HEK293 (cell line): ENCODE results near the gene AFG3L2.

ENCODE experiments used
- CTCF ChIA-PET: fragments of 350-600 bp; formaldehyde crosslinking; extraction: SDS; loops from one replicate; lab custom pipeline; 2021; ENCODE audit warnings: antibody characterized with exemption; lab: Yijun Ruan, JAX
- POLR2A ChIA-PET: fragments of 300-600 bp; formaldehyde crosslinking; extraction: SDS; loops from one replicate; lab custom pipeline; 2020; ENCODE audit warnings: antibody characterized with exemption, inconsistent platforms; lab: Yijun Ruan, JAX
- H3K27ac ChIP-seq: fragments of 200-500 bp; sonication (Bioruptor generic); 2 replicates; pipeline ENCODE4 v1.5.1; 2014; ENCODE audit warnings: low read depth, low read length, control low read depth, inconsistent platforms; ENCODE audit errors: extremely low read depth
- H3K36me3 ChIP-seq, 2 experiments: fragments of 200-500 bp in 1 of 2; sonication (Bioruptor generic) in 1 of 2; 1 replicate in 1 of 2; 2 replicates in 1 of 2; pipeline ENCODE4 v1.5.1; 2014 to 2017; ENCODE audit warnings: inconsistent platforms in 2 of 2, low read length in 2 of 2; ENCODE audit not compliant: control insufficient read depth in 2 of 2, insufficient read depth in 1 of 2
- H3K4me1 ChIP-seq: fragments of 200-500 bp; sonication (Bioruptor generic); 2 replicates; pipeline ENCODE4 v1.5.1; 2014; ENCODE audit warnings: mild to moderate bottlenecking, low read length, inconsistent platforms; ENCODE audit not compliant: control insufficient read depth, insufficient read depth
- H3K4me3 ChIP-seq: 2 replicates; pipeline ENCODE4 v1.5.1; 2011; ENCODE audit warnings: low read depth, mild to moderate bottlenecking, control low read depth, low read length, moderate library complexity
- H3K9me3 ChIP-seq: fragments of 200-500 bp; sonication (Bioruptor generic); 2 replicates; pipeline ENCODE4 v1.5.1; 2014; ENCODE audit warnings: low read depth, low read length, inconsistent platforms; ENCODE audit not compliant: control insufficient read depth, insufficient read depth
- GLIS2 ChIP-seq: fragments of 450-650 bp; formaldehyde crosslinking; IDR thresholded peaks from 2 replicates; pipeline ENCODE4 v1.5.1; 2016; ENCODE audit warnings: missing biosample characterization, missing genetic modification characterization
- KLF10 ChIP-seq: fragments of 450-650 bp; IDR thresholded peaks from 2 replicates; pipeline ENCODE4 v1.5.1; 2018; ENCODE audit warnings: missing biosample characterization, mild to moderate bottlenecking, missing genetic modification characterization
- KLF9 ChIP-seq: fragments of 450-650 bp; formaldehyde crosslinking; IDR thresholded peaks from 2 replicates; pipeline ENCODE4 v1.5.1; 2016; ENCODE audit warnings: missing biosample characterization, missing genetic modification characterization, low read depth
- OSR2 ChIP-seq: fragments of 450-650 bp; formaldehyde crosslinking; IDR thresholded peaks from 2 replicates; pipeline ENCODE4 v1.5.1; 2016; ENCODE audit warnings: missing biosample characterization, missing genetic modification characterization
- SALL2 ChIP-seq: fragments of 450-650 bp; formaldehyde crosslinking; IDR thresholded peaks from 2 replicates; pipeline ENCODE4 v1.5.0; 2017; ENCODE audit warnings: missing biosample characterization, mild to moderate bottlenecking, missing genetic modification characterization, borderline replicate concordance
- TCF7L2 ChIP-seq: IDR thresholded peaks from 2 replicates; pipeline ENCODE4 v1.6.1; 2011; ENCODE audit warnings: low read depth, mild to moderate bottlenecking, inconsistent platforms, low read length, moderate library complexity, borderline replicate concordance
- YY2 ChIP-seq: fragments of 450-650 bp; formaldehyde crosslinking; IDR thresholded peaks from 2 replicates; pipeline ENCODE4 v1.5.1; 2016; ENCODE audit warnings: missing biosample characterization, missing genetic modification characterization
- ZNF133 ChIP-seq: fragments of 450-650 bp; formaldehyde crosslinking; IDR thresholded peaks from 2 replicates; pipeline ENCODE4 v1.5.1; 2016; ENCODE audit warnings: missing biosample characterization, missing genetic modification characterization
- ZNF211 ChIP-seq: fragments of 450-650 bp; formaldehyde crosslinking; IDR thresholded peaks from 2 replicates; pipeline ENCODE4 v1.5.1; 2016; ENCODE audit warnings: low read depth, missing biosample characterization, missing genetic modification characterization
- ZNF23 ChIP-seq: fragments of 450-650 bp; formaldehyde crosslinking; IDR thresholded peaks from 2 replicates; pipeline ENCODE4 v1.5.1; 2016; ENCODE audit warnings: missing biosample characterization, missing genetic modification characterization, borderline replicate concordance
- ZNF248 ChIP-seq: fragments of 450-650 bp; formaldehyde crosslinking; IDR thresholded peaks from 2 replicates; pipeline ENCODE4 v1.5.1; 2017; ENCODE audit warnings: missing biosample characterization, missing genetic modification characterization
- ZNF302 ChIP-seq: fragments of 450-650 bp; formaldehyde crosslinking; IDR thresholded peaks from 2 replicates; pipeline ENCODE4 v1.5.1; 2016; ENCODE audit warnings: missing biosample characterization, missing genetic modification characterization, low read depth
- ZNF341 ChIP-seq: fragments of 450-650 bp; formaldehyde crosslinking; IDR thresholded peaks from 2 replicates; pipeline ENCODE4; 2016; ENCODE audit warnings: low read depth, missing biosample characterization, missing genetic modification characterization
- ZNF391 ChIP-seq: fragments of 450-650 bp; formaldehyde crosslinking; IDR thresholded peaks from 2 replicates; pipeline ENCODE4 v1.5.1; 2016; ENCODE audit warnings: low read depth, missing biosample characterization, missing genetic modification characterization, borderline replicate concordance
- ZNF600 ChIP-seq: fragments of 450-650 bp; formaldehyde crosslinking; IDR thresholded peaks from 2 replicates; pipeline ENCODE4 v1.5.1; 2016; ENCODE audit warnings: missing biosample characterization, missing genetic modification characterization
- ZNF621 ChIP-seq: fragments of 450-650 bp; formaldehyde crosslinking; IDR thresholded peaks from 2 replicates; pipeline ENCODE4 v1.5.1; 2017; ENCODE audit warnings: missing biosample characterization, missing genetic modification characterization
- TF ChIP-seq, protein P1 (sequence below): fragments of 450-650 bp; formaldehyde crosslinking; IDR thresholded peaks from 2 replicates; pipeline ENCODE4 v1.5.1; 2016; ENCODE audit warnings: missing biosample characterization, missing genetic modification characterization
- TF ChIP-seq, protein P2 (sequence below): fragments of 450-650 bp; formaldehyde crosslinking; IDR thresholded peaks from 2 replicates; pipeline ENCODE4 v1.5.1; 2016; ENCODE audit warnings: missing biosample characterization, missing genetic modification characterization
- TF ChIP-seq, protein P3 (sequence below): fragments of 450-650 bp; formaldehyde crosslinking; IDR thresholded peaks from 2 replicates; pipeline ENCODE4 v1.5.1; 2017; ENCODE audit warnings: missing biosample characterization, missing genetic modification characterization
- TF ChIP-seq, protein P4 (sequence below): fragments of 450-650 bp; formaldehyde crosslinking; IDR thresholded peaks from 2 replicates; pipeline ENCODE4 v1.5.1; 2016; ENCODE audit warnings: missing biosample characterization, missing genetic modification characterization
- TF ChIP-seq, protein P5 (sequence below): fragments of 450-650 bp; formaldehyde crosslinking; IDR thresholded peaks from 2 replicates; pipeline ENCODE4 v1.5.1; 2017; ENCODE audit warnings: missing biosample characterization, mild to moderate bottlenecking, missing genetic modification characterization, moderate library complexity
- TF ChIP-seq, protein P6 (sequence below): fragments of 450-650 bp; formaldehyde crosslinking; IDR thresholded peaks from 2 replicates; pipeline ENCODE4 v1.5.1; 2016; ENCODE audit warnings: missing biosample characterization, missing genetic modification characterization

AFG3L2 gene

DNA sequence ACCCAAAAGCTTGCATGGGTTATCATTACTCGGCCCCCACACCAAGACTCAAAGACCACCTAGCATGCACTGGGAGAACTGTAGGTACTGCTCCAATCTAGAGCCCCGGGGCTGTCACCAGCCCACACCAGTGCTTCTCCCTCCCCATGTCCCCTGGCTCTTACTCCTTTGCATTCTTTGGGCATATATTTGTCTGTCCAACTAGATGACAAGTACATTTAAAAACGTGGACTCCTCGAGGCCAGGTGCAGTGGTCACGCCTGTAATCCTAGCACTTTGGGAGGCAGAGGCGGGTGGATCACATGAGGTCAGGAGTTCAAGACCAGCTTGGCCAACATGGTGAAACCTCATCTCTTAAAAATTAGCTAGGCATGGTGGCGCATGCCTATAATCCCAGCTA is 7.8 kb downstream of the AFG3L2 start:
- CTCF ChIA-PET = no interaction called here
- no peak overlapping the region for H3K4me3 ChIP-seq
- peaks cover 11% of the 10 kb centered on the region for H3K4me1 ChIP-seq
- no peaks in the 10 kb centered on the region for H3K9me3 ChIP-seq
- POLR2A ChIA-PET = interaction anchor here (0.5 to 0.6 kb wide), 2 partner anchors 39 to 388 kb away, joined by 3 to 4 read pairs; partner anchors contain the start of gene PRELID3A
- no peak overlapping the region for H3K27ac ChIP-seq
- H3K36me3 ChIP-seq = peaks cover 40 to 50% of the 10 kb centered on the region in 2 experiments
- TF ChIP-seq ZNF302 = no peak
- TF ChIP-seq KLF10 (tag by site-specific recombination) = no peak
- TF ChIP-seq, protein P1, sequence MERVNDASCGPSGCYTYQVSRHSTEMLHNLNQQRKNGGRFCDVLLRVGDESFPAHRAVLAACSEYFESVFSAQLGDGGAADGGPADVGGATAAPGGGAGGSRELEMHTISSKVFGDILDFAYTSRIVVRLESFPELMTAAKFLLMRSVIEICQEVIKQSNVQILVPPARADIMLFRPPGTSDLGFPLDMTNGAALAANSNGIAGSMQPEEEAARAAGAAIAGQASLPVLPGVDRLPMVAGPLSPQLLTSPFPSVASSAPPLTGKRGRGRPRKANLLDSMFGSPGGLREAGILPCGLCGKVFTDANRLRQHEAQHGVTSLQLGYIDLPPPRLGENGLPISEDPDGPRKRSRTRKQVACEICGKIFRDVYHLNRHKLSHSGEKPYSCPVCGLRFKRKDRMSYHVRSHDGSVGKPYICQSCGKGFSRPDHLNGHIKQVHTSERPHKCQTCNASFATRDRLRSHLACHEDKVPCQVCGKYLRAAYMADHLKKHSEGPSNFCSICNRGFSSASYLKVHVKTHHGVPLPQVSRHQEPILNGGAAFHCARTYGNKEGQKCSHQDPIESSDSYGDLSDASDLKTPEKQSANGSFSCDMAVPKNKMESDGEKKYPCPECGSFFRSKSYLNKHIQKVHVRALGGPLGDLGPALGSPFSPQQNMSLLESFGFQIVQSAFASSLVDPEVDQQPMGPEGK (tag by site-specific recombination) = no peak
- TF ChIP-seq ZNF600 = no peak
- no peak for TF ChIP-seq ZNF211 (tag by site-specific recombination)
- no peak for TF ChIP-seq ZNF23 (tag by site-specific recombination)
- TF ChIP-seq, protein P2, sequence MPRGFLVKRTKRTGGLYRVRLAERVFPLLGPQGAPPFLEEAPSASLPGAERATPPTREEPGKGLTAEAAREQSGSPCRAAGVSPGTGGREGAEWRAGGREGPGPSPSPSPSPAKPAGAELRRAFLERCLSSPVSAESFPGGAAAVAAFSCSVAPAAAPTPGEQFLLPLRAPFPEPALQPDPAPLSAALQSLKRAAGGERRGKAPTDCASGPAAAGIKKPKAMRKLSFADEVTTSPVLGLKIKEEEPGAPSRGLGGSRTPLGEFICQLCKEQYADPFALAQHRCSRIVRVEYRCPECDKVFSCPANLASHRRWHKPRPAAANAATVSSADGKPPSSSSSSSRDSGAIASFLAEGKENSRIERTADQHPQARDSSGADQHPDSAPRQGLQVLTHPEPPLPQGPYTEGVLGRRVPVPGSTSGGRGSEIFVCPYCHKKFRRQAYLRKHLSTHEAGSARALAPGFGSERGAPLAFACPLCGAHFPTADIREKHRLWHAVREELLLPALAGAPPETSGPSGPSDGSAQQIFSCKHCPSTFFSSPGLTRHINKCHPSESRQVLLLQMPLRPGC (tag by site-specific recombination) = no peak
- TF ChIP-seq, protein P3, sequence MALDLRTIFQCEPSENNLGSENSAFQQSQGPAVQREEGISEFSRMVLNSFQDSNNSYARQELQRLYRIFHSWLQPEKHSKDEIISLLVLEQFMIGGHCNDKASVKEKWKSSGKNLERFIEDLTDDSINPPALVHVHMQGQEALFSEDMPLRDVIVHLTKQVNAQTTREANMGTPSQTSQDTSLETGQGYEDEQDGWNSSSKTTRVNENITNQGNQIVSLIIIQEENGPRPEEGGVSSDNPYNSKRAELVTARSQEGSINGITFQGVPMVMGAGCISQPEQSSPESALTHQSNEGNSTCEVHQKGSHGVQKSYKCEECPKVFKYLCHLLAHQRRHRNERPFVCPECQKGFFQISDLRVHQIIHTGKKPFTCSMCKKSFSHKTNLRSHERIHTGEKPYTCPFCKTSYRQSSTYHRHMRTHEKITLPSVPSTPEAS (tag by site-specific recombination) = no peak
- TF ChIP-seq SALL2 (tag by site-specific recombination) = no peak
- TF ChIP-seq ZNF133 = no peak
- TF ChIP-seq ZNF341 = no peak
- no peak for TF ChIP-seq KLF9
- TF ChIP-seq ZNF248 (tag by site-specific recombination) = no peak
- TF ChIP-seq, protein P4, sequence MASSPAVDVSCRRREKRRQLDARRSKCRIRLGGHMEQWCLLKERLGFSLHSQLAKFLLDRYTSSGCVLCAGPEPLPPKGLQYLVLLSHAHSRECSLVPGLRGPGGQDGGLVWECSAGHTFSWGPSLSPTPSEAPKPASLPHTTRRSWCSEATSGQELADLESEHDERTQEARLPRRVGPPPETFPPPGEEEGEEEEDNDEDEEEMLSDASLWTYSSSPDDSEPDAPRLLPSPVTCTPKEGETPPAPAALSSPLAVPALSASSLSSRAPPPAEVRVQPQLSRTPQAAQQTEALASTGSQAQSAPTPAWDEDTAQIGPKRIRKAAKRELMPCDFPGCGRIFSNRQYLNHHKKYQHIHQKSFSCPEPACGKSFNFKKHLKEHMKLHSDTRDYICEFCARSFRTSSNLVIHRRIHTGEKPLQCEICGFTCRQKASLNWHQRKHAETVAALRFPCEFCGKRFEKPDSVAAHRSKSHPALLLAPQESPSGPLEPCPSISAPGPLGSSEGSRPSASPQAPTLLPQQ (tag by site-specific recombination) = no peak
- TF ChIP-seq, protein P5, sequence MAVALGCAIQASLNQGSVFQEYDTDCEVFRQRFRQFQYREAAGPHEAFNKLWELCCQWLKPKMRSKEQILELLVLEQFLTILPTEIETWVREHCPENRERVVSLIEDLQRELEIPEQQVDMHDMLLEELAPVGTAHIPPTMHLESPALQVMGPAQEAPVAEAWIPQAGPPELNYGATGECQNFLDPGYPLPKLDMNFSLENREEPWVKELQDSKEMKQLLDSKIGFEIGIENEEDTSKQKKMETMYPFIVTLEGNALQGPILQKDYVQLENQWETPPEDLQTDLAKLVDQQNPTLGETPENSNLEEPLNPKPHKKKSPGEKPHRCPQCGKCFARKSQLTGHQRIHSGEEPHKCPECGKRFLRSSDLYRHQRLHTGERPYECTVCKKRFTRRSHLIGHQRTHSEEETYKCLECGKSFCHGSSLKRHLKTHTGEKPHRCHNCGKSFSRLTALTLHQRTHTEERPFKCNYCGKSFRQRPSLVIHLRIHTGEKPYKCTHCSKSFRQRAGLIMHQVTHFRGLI = no peak
- no peak for TF ChIP-seq OSR2 (tag by site-specific recombination)
- no peak for TF ChIP-seq YY2 (tag by site-specific recombination)
- no peak for TF ChIP-seq TCF7L2

DNA sequence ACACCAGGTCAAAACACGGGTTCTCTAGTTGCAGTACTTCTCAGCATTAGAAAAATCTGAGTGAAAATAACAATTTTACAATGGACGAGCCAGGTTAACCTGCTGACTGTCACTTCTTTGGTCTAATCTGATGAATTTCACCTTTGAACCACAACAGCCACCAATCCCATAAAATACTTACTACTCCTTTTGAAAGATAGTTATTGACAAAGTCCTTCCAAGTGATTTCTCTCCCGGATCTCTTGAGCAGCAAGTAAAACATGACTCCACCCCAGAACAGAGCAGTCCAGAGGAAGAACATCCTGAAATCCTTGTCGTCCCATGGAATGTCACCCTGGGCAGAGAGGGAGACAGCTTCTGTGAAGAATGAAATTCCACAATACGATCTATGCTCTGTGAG is 10.2 kb downstream of the AFG3L2 start:
- no peak overlapping the region for H3K27ac ChIP-seq
- ChIA-PET POLR2A (interaction anchor here (0.5 to 0.9 kb wide), 3 partner anchors 10 to 87 kb away, joined by 3 to 4 read pairs (median 3); partner anchors contain the start of gene AFG3L2), CTCF (no interaction called here)
- peaks cover 55 to 73% of the 10 kb centered on the region in 2 experiments for H3K36me3 ChIP-seq
- H3K4me3 ChIP-seq = no peak overlapping the region
- H3K4me1 ChIP-seq = no peaks in the 10 kb centered on the region
- no peaks in the 10 kb centered on the region for H3K9me3 ChIP-seq
- TF ChIP-seq ZNF302 (no peak), GLIS2 (tag by site-specific recombination) (no peak), ZNF621 (tag by site-specific recombination) (no peak), ZNF391 (tag by site-specific recombination) (no peak)
- TF ChIP-seq, protein P6, sequence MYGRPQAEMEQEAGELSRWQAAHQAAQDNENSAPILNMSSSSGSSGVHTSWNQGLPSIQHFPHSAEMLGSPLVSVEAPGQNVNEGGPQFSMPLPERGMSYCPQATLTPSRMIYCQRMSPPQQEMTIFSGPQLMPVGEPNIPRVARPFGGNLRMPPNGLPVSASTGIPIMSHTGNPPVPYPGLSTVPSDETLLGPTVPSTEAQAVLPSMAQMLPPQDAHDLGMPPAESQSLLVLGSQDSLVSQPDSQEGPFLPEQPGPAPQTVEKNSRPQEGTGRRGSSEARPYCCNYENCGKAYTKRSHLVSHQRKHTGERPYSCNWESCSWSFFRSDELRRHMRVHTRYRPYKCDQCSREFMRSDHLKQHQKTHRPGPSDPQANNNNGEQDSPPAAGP = no peak
- TF ChIP-seq, protein P1 (tag by site-specific recombination) = no peak
